K562 (cell line): Measurements from ENCODE around the gene KCNN4. TPM values are rescaled to one million over a fixed set of nuclear protein-coding genes. Genes with fewer than 3 reads are reported as not detected.
"Not testable (repeated sequence)": the region's sequence is repeated elsewhere in the genome, so short reads cannot be mapped to it uniquely, and the experiment has no call there.

Experiments used
- ATAC-seq: fragments of 200-7000 bp; cut with Tn5 transposase; 3 replicates; pipeline ENCODE4 v1.9.1; 2020; ENCODE audit warnings: moderate library complexity
- BruUV-seq: library from RNA; stranded (reverse); fragments of 400-500 nt; replicated peaks from 2 replicates; lab custom pipeline; 2021; lab: Mats Ljungman, UMichigan
- CTCF ChIA-PET: fragments of 300-600 bp; formaldehyde crosslinking; extraction: SDS; loops from one replicate; lab custom pipeline; 2021; ENCODE audit warnings: low intra/inter-chr PET ratio; lab: Yijun Ruan, JAX
- POLR2A ChIA-PET: fragments of 300-600, 350-650 bp; sonication (Branson Sonifier 250); formaldehyde crosslinking; extraction: SDS; loops from one replicate; lab custom pipeline; 2021; ENCODE audit warnings: antibody characterized with exemption, inconsistent platforms; lab: Yijun Ruan, JAX
- DNase-seq, 4 experiments: peaks; one replicate each; pipeline versions ENCODE4 v3.0.0 to v3.0.0-alpha.2; 2011 to 2018; ENCODE audit warnings: low spot score in 3 of 4, mixed read lengths in 3 of 4; ENCODE audit errors: extremely low read depth in 1 of 4
- FAIRE-seq: peaks from 2 replicates; lab custom pipeline; 2011; peaks lifted over from hg19 to GRCh38; lab: Jason Lieb, UNC
- H2AFZ ChIP-seq: 2 replicates; pipeline ENCODE4 v1.6.0; 2011; ENCODE audit warnings: low read depth, low read length, control low read depth, inconsistent platforms
- H3K27ac ChIP-seq: fragments of 200-600 bp; 3 replicates; pipeline ENCODE4 v1.8.0; 2011; ENCODE audit warnings: low read depth, mild to moderate bottlenecking, control low read depth, inconsistent platforms, low read length, moderate library complexity, mixed read lengths; ENCODE audit errors: extremely low read depth
- H3K27me3 ChIP-seq, 2 experiments: fragments of 300-600 bp in 1 of 2; 2 replicates in 1 of 2; 3 replicates in 1 of 2; pipeline versions ENCODE4 v1.6.0 to v1.8.0; 2011; ENCODE audit warnings: inconsistent platforms in 2 of 2, low read length in 2 of 2, mild to moderate bottlenecking in 1 of 2, mixed read lengths in 1 of 2, moderate library complexity in 1 of 2; ENCODE audit not compliant: control insufficient read depth in 2 of 2, insufficient read depth in 2 of 2
- H3K36me3 ChIP-seq: fragments of 300-600 bp; 3 replicates; pipeline ENCODE4 v1.8.0; 2011; ENCODE audit warnings: mild to moderate bottlenecking, low read length, inconsistent platforms; ENCODE audit not compliant: control insufficient read depth, insufficient read depth
- H3K4me1 ChIP-seq, 2 experiments: fragments of 200-600 bp in 1 of 2; replicated peaks in 1 of 2; 2 replicates in 1 of 2; 3 replicates in 1 of 2; pipeline versions ENCODE4 v1.5.1 to v1.8.0; 2011; ENCODE audit warnings: inconsistent platforms in 2 of 2, low read length in 2 of 2, mild to moderate bottlenecking in 1 of 2, mixed read lengths in 1 of 2, moderate library complexity in 1 of 2; ENCODE audit not compliant: control insufficient read depth in 2 of 2, insufficient read depth in 2 of 2
- H3K4me2 ChIP-seq: 2 replicates; pipeline ENCODE4 v1.6.1; 2011; ENCODE audit warnings: low read length, control low read depth, inconsistent platforms, mixed read lengths; ENCODE audit not compliant: insufficient read depth
- H3K4me3 ChIP-seq: fragments of 200-600 bp; sonication (generic), shearing (Covaris generic); 2 replicates; pipeline ENCODE4 v1.5.1; 2016; ENCODE audit warnings: control low read depth, inconsistent platforms
- H3K79me2 ChIP-seq: fragments of 200-600 bp; 3 replicates; pipeline ENCODE4 v1.8.0; 2011; ENCODE audit warnings: low read length, inconsistent platforms; ENCODE audit not compliant: control insufficient read depth, insufficient read depth
- H3K9ac ChIP-seq, 2 experiments: 2 replicates each; pipeline versions ENCODE4 v1.6.0 to v1.6.1; 2011; ENCODE audit warnings: low read depth in 2 of 2, low read length in 2 of 2, control low read depth in 1 of 2, inconsistent platforms in 1 of 2, mild to moderate bottlenecking in 1 of 2, mixed read lengths in 1 of 2; ENCODE audit not compliant: insufficient read depth in 1 of 2
- H3K9me1 ChIP-seq: one replicate; pipeline ENCODE4 v1.6.0; 2011; ENCODE audit warnings: inconsistent platforms, mild to moderate bottlenecking, low read length, moderate library complexity; ENCODE audit not compliant: control insufficient read depth, insufficient read depth
- H3K9me3 ChIP-seq: replicated peaks from 2 replicates; pipeline ENCODE4 v1.5.1; 2011; ENCODE audit warnings: low read depth, low read length, inconsistent platforms; ENCODE audit not compliant: control insufficient read depth, insufficient read depth
- H4K20me1 ChIP-seq: replicated peaks from 2 replicates; pipeline ENCODE4 v1.6.1; 2011; ENCODE audit warnings: low read length, inconsistent platforms, mixed read lengths; ENCODE audit not compliant: control insufficient read depth, insufficient read depth
- MAFK ChIP-seq: IDR thresholded peaks from 2 replicates; pipeline ENCODE4 v1.6.1; 2011; ENCODE audit warnings: low read length, improper control_type of control experiment
- NFIC ChIP-seq: fragments of 450-650 bp; IDR thresholded peaks from 2 replicates; pipeline ENCODE4 v1.6.1; 2017; ENCODE audit warnings: mild to moderate bottlenecking, inconsistent platforms
- U2AF1 ChIP-seq: fragments of 200-400 bp; formaldehyde crosslinking; optimal IDR thresholded peaks from 2 replicates; pipeline ENCODE3; 2017; ENCODE audit warnings: mild to moderate bottlenecking, low read depth, low read length, moderate library complexity
- ZNF584 ChIP-seq: fragments of 200-800 bp; sonication (Bioruptor generic); IDR thresholded peaks from 2 replicates; pipeline ENCODE4 v1.6.1; 2016; ENCODE audit warnings: low read depth, mild to moderate bottlenecking, missing genetic modification characterization, missing compliant biosample characterization
- ZSCAN29 ChIP-seq: fragments of 450-650 bp; IDR thresholded peaks from 2 replicates; pipeline ENCODE4 v1.6.1; 2017
- WGBS: fragments of 100-300 bp; shearing (Covaris generic); methylation state at CpG from one replicate; pipeline ENCODE4 v1.1.6; 2016; ENCODE audit warnings: low coverage, mixed read lengths; ENCODE audit not compliant: insufficient coverage; ENCODE audit errors: missing lambda C conversion rate; 5-methylcytosine and 5-hydroxymethylcytosine counted together
- in situ Hi-C: fragments of 300-500 bp; cut with MboI; formaldehyde crosslinking; loops from 4 replicates; pipeline ENCODE4 v1.15.0; 2018; ENCODE audit warnings: inconsistent platforms, mixed read lengths
- intact Hi-C: fragments of 100-400 bp; cut with micrococcal nuclease; formaldehyde crosslinking; loops from 2 replicates; pipeline ENCODE4 v1.14.2; 2022
- polyA plus RNA-seq, 8 experiments: library from polyadenylated mRNA; depleted of rRNA in 4 of 8; stranded (reverse) in 5 of 8; unstranded in 3 of 8; fragments of >200 nt; fragmentation: Nextera tagmentation in 2 of 8; fragmentation: Illumina TruSeq in 1 of 8; extraction: Ambion mirVana in 2 of 8; extraction: Trizol in 1 of 8; gene quantifications; 2 replicates each; pipeline versions ENCODE4 v1.2.1 to v1.2.3, GENCODE V29; 2011 to 2014; ENCODE audit warnings: inconsistent platforms in 1 of 8, missing spikeins in 1 of 8
- total RNA-seq, 7 experiments: library from RNA; depleted of rRNA in 6 of 7; stranded (reverse); fragments of >200 nt in 6 of 7; fragmentation: Illumina TruSeq in 2 of 7; extraction: Trizol in 2 of 7; gene quantifications; 2 replicates each; pipeline versions ENCODE4 v1.2.1 to v1.2.3, GENCODE V29; 2011 to 2021; ENCODE audit warnings: low replicate concordance in 1 of 7
- TF ChIP-seq, protein P1 (sequence below): sonication (generic); IDR thresholded peaks from 2 replicates; pipeline ENCODE4 v1.6.1; 2016
- TF ChIP-seq, protein P2 (sequence below): fragments of 450-650 bp; IDR thresholded peaks from 2 replicates; pipeline ENCODE4 v1.6.1; 2016

KCNN4 gene
- total and polyA plus RNA-seq, 9 of the 15 experiments (the other 6 are each of a cell fraction or from before 2014, with no cell fraction given), result 0.53 to 37.7 (median 25.9) TPM

DNA sequence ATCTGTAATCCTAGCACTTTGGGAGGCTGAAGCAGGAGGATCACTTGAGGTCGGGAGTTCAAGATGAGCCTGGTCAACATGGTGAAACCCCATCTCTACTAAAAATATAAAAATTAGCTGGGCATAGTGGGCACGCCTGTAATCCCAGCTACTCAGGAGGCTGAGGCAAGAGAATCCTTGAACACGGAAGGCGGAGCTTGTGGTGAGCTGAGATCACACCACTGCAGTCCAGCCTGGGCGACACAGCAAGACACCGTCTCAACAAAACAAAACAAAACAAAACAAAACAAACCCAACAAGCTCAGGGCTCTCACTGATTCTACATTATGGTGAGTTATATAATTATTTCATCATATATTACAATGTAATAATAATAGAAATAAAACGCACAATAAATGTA lies 25.6 kb upstream of the KCNN4 start:
- H3K9ac ChIP-seq, in situ Hi-C loops, H3K4me3 ChIP-seq, H3K27ac ChIP-seq, ATAC-seq, H3K9me1 ChIP-seq, H3K9me3 ChIP-seq, H3K36me3 ChIP-seq, BruUV-seq, FAIRE-seq, H3K4me2 ChIP-seq, DNase-seq, H3K27me3 ChIP-seq, H3K4me1 ChIP-seq, H3K79me2 ChIP-seq, H4K20me1 ChIP-seq: not testable (repeated sequence)
- intact Hi-C loops, result loop anchor here (5.0 kb wide), 1 partner anchor 139 kb away; no protein-coding TSS in a partner anchor
- H2AFZ ChIP-seq, result 0 out of 2 replicates have a peak overlapping the region, but pooled peaks have one; percentile 15
- POLR2A ChIA-PET, result interaction anchor here (1.0 kb wide), 1 partner anchor 9 kb away, joined by 3 read pairs; no protein-coding TSS in a partner anchor
- CTCF ChIA-PET, result interaction anchor here (0.9 kb wide), 1 partner anchor 40 kb away, joined by 3 read pairs; no protein-coding TSS in a partner anchor
- WGBS, result 20% methylated on average over 7 of the region's 7 CpGs

DNA sequence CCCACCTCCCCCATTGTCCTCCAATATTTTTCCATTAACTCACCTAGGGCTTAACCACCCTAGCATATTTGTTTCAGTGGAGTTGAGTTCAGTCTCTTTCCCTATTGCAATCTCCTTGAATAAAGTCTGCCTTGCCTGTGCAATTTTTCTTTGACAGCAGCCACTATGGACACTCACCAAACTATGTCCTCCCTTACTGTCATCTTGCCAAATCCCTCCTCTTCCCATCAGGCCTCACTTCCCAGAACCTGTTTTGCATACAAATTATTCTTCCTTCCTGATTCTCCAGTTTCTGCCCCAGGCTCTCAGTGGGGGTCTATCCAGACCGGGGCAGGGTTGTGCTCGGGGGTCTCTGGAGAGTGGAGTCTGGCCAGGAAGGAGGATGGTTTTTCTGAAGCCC lies 23.7 kb upstream of the KCNN4 start:
- TF ChIP-seq U2AF1, result no peak
- TF ChIP-seq ZSCAN29, result no peak
- TF ChIP-seq, protein P1, sequence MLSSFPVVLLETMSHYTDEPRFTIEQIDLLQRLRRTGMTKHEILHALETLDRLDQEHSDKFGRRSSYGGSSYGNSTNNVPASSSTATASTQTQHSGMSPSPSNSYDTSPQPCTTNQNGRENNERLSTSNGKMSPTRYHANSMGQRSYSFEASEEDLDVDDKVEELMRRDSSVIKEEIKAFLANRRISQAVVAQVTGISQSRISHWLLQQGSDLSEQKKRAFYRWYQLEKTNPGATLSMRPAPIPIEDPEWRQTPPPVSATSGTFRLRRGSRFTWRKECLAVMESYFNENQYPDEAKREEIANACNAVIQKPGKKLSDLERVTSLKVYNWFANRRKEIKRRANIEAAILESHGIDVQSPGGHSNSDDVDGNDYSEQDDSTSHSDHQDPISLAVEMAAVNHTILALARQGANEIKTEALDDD, result no peak
- TF ChIP-seq NFIC, result peak; percentile 74
- no peak for TF ChIP-seq ZNF584 (CRISPR knock-in tag)
- TF ChIP-seq MAFK, result no peak
- TF ChIP-seq, protein P2, sequence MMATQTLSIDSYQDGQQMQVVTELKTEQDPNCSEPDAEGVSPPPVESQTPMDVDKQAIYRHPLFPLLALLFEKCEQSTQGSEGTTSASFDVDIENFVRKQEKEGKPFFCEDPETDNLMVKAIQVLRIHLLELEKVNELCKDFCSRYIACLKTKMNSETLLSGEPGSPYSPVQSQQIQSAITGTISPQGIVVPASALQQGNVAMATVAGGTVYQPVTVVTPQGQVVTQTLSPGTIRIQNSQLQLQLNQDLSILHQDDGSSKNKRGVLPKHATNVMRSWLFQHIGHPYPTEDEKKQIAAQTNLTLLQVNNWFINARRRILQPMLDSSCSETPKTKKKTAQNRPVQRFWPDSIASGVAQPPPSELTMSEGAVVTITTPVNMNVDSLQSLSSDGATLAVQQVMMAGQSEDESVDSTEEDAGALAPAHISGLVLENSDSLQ, result peak; percentile 23
- H2AFZ ChIP-seq, result peak overlapping the region; percentile 68; the same call in 1 of the 2 replicates
- intact Hi-C loops (no loop called here), in situ Hi-C loops (no loop called here)
- ATAC-seq (peak; percentile 67), DNase-seq (peak in 1 of 4 experiments; percentile 38), FAIRE-seq (peak; percentile 70)
- H3K36me3 ChIP-seq, result no peaks in the 10 kb centered on the region
- ChIA-PET POLR2A (no interaction called here), CTCF (no interaction called here)
- no TSS peak for BruUV-seq
- H3K4me2 ChIP-seq, result peak overlapping the region; percentile 40
- no peaks in the 10 kb centered on the region for H3K27me3 ChIP-seq
- WGBS, result 8% methylated on average over 2 of the region's 2 CpGs
- H3K9ac ChIP-seq, result no peak overlapping the region
- no peaks in the 10 kb centered on the region for H3K9me1 ChIP-seq
- no peaks in the 10 kb centered on the region for H3K9me3 ChIP-seq
- peak overlapping the region; percentile 28 for H3K4me3 ChIP-seq
- H4K20me1 ChIP-seq, result no peaks in the 10 kb centered on the region
- H3K27ac ChIP-seq, result no peak overlapping the region
- no peaks in the 10 kb centered on the region for H3K79me2 ChIP-seq
- peaks cover 0 to 7% of the 10 kb centered on the region in 2 experiments; a peak in 3 of 5 replicates for H3K4me1 ChIP-seq
